Bronchial epithelial cell (primary cell): ENCODE data around the gene DOCK9. TPM values are rescaled to one million over a fixed set of nuclear protein-coding genes. Genes with fewer than 3 reads are reported as not detected.
A peak's percentile ranks its signal among the peaks of the same experiment; 100 is the strongest.

ENCODE experiments used
- DNase-seq: peaks from one replicate; pipeline ENCODE4 v3.0.0-alpha.2; 2010; ENCODE audit warnings: low read depth
- FAIRE-seq: peaks from 2 replicates; lab custom pipeline; 2011; peaks lifted over from hg19 to GRCh38; lab: Jason Lieb, UNC
- H3K27me3 ChIP-seq: 2 replicates; pipeline ENCODE4 v1.5.1; 2011; ENCODE audit warnings: low read length; ENCODE audit not compliant: control insufficient read depth, insufficient read depth
- H3K36me3 ChIP-seq: 2 replicates; pipeline ENCODE4 v1.5.1; 2011; ENCODE audit warnings: low read length; ENCODE audit not compliant: control insufficient read depth, insufficient read depth
- H3K4me3 ChIP-seq: 2 replicates; pipeline ENCODE4 v1.5.1; 2011; ENCODE audit warnings: mild to moderate bottlenecking, low read depth, low read length, control low read depth
- total RNA-seq: library from RNA; depleted of rRNA; stranded (reverse); fragments of >200 nt; gene quantifications from 2 replicates; pipeline ENCODE4 v1.2.1, GENCODE V29; 2014
- TF ChIP-seq, protein P1 (sequence below): IDR thresholded peaks from 2 replicates; pipeline ENCODE4 v1.5.1; 2011; ENCODE audit warnings: mild to moderate bottlenecking, moderate library complexity, low read length, control low read depth, inconsistent platforms; ENCODE audit not compliant: insufficient read depth, severe bottlenecking

Gene DOCK9
- total RNA-seq, 1 donor from 2014 or later: 72.9 TPM

DNA sequence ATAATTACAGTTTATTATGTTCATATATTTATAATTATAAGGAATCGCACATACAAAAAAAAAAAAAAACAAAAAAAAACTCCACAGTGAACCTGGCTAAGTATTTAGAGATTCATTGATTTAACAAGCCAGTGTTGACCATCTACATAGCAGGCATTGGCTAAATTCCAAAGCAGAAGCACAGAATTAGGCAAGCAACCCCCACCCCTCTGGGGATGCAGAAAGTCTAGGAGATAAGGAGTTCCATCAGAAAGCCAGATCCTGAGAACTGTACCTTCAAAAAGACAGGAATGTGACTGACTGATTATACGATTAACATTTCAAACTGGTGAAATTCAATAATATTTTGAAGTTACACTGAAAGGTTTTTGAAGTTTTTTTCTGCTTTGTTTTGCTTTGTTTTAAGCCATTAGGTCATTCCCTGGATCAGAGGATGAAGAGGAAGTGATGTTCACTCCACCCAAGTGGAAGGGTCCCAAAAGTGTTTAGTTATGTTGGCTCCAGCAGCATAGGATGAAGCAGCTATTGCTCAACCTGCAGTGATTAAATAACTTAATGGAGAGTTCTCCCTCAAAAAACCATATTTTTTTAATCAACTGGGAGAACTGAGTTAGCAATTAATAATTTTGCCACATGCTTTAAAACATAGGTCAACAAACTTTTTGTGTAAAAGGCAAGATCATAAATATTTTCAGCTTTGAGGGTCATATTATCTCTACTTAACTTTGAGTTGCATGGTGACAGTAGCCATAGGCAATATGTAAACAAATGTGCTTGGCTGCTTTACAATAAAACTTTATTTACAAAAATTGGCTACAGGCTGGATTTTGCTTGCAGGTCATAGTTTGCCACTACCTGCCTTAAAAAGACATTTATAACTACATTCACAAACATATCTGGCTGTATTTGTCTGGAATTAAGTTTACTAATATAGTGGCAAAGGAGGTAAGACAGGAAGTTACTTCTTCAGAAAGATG is 49.6 kb downstream of the DOCK9 start:
- TF ChIP-seq, protein P1, sequence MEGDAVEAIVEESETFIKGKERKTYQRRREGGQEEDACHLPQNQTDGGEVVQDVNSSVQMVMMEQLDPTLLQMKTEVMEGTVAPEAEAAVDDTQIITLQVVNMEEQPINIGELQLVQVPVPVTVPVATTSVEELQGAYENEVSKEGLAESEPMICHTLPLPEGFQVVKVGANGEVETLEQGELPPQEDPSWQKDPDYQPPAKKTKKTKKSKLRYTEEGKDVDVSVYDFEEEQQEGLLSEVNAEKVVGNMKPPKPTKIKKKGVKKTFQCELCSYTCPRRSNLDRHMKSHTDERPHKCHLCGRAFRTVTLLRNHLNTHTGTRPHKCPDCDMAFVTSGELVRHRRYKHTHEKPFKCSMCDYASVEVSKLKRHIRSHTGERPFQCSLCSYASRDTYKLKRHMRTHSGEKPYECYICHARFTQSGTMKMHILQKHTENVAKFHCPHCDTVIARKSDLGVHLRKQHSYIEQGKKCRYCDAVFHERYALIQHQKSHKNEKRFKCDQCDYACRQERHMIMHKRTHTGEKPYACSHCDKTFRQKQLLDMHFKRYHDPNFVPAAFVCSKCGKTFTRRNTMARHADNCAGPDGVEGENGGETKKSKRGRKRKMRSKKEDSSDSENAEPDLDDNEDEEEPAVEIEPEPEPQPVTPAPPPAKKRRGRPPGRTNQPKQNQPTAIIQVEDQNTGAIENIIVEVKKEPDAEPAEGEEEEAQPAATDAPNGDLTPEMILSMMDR: no peak
- no peaks in the 10 kb centered on the region for H3K27me3 ChIP-seq
- DNase-seq (no peak), FAIRE-seq (no peak)
- H3K36me3 ChIP-seq: peaks cover 5% of the 10 kb centered on the region
- no peak overlapping the region for H3K4me3 ChIP-seq

DNA sequence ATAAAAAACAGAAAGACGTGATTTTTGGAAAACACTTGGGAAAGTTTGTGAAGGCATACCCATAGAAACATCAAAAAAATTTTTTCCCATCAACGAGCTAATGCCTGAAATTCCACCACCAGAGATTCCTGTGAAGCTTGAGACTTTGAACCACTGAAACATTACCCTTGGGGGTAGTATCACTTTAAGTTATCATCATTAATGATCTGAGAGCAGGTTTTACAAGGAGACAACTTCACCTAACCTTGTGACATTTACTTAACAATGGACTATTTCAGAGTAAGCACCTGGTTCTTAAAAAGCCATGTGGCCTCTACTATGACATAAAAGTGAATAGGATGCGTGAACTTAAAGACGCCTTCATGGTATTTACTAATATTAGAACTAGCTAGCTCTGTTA is 51.9 kb downstream of the DOCK9 start:
- Histone ChIP-seq H3K27me3 (no peaks in the 10 kb centered on the region), H3K36me3 (peaks cover 5% of the 10 kb centered on the region), H3K4me3 (no peak overlapping the region)
- no peak for DNase-seq
- no peak for FAIRE-seq
- TF ChIP-seq, protein P1: no peak

DNA sequence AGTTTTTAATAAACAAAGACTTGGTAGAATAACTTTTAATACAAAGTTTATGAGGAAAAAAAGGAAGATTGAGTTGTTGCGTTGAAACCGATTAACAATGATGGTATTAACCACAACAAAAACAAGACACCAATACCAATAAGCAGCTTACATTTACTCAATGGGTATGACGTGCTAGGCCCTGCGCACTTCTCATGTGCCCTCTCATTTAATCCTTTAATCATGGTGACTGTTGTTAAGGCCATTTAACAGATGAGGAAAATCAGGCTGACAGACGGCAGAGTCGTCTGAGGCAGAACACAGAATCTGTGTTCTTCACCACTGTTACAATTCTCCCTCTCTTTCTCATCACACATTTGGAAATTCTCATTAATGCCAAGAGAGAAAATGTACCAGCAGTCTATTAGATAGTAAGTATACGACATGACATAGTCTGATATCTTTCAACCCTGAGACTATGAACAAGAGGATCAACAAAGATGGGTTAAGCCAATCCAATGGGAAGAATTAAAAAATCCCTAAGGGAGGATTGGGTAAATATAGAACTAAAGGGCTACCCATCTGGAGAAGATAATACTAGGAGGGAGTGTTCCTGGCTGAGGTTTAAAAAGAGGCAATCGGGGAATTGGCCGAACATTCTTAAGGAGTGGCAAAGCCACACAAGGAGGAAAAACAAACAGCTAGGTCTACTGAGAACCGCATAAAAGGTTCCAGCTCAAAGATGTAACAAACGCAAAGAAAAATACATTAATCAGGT is 54.0 kb downstream of the DOCK9 start:
- TF ChIP-seq, protein P1: no peak
- no peak overlapping the region for H3K4me3 ChIP-seq
- H3K36me3 ChIP-seq: no peaks in the 10 kb centered on the region
- FAIRE-seq (no peak), DNase-seq (no peak)
- H3K27me3 ChIP-seq: no peaks in the 10 kb centered on the region

DNA sequence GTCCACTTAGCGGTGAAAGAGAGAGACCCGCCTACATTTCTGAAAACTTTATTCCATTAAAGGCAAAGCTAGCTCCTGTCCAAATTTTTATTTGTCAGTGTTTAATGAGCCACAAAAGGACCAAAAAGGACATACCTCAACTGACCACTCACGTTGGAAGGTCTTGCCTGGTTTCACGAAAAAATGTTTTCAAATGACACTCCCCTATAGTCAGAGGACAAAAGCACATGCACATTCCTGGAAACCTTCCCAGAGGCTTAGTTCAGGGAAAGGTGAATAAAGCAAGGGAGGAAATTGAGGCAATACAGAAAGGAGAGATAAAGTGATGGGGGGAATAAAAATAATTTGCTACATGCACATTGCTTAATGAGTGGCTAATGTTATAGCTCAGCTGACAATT is 55.6 kb downstream of the DOCK9 start:
- no peak for DNase-seq
- H3K4me3 ChIP-seq: no peak overlapping the region
- H3K27me3 ChIP-seq: no peaks in the 10 kb centered on the region
- H3K36me3 ChIP-seq: no peaks in the 10 kb centered on the region
- TF ChIP-seq, protein P1: no peak
- no peak for FAIRE-seq

DNA sequence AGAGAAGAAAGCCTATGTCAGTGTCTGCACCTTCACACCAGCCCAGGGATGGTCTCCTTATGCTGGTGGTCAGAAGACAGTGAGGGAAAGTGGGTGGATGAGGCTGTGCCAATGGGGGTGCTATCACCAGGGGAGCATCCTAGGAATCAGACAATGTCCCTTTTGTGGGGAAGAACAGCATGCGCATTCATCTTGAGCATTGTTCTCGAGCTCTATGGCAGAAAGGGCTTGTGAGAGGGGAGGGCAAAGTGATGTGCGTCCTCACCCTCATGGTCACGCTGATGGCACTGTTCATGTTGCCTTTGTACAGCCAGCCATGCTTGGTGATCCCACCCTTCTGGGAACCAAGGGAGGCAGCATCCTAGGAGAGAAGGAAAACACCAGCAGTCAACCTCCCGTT is 56.1 kb downstream of the DOCK9 start:
- Histone ChIP-seq H3K27me3 (no peaks in the 10 kb centered on the region), H3K36me3 (no peaks in the 10 kb centered on the region), H3K4me3 (no peak overlapping the region)
- DNase-seq (no peak), FAIRE-seq (peak; percentile 83)
- TF ChIP-seq, protein P1: no peak
